HG02943 (cell line): ENCODE results near the gene SLC6A6.

Source experiments
- ATAC-seq: cut with Tn5 transposase; IDR thresholded peaks from one replicate; pipeline ENCODE4 v1.9.1; 2021; ENCODE audit warnings: mild to moderate bottlenecking, low read depth, moderate library complexity; ENCODE audit not compliant: unreplicated experiment

Gene SLC6A6

DNA sequence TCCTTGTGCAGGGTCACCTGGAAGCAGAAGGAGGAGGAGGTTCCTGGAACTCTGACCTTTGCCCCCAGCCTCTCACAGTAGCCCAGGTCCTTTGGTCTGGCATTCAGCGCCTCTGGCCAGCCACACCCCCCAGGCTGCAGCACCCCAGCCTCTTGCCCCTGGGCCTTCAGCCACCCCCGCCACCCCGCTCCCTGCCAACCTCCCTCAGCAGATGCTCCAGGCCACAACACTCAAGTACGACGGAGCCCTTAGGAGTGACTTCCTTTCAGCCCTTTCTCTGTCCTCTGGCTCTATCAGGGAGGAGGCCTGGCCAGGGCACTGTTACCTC, 92.5 kb downstream of the SLC6A6 start:
- no peak for ATAC-seq

DNA sequence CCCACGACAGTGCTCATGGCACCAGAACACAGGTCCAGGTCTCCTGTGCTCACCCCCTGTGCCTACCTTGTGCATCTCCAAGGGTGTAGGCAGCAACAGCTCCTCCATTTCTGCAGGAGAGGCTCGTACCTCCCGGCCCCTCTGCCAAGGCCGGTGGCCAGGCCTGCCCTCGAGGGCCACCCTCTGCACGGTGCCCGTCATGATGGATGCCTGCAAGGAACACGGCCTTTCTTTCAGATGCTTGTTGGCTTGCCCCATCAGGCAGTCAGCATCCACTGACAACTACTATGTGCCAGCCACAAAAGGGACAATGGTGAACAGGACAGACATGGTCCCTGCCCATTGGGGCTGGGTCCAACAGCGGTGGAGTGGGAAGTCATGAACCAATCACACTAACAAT, 93.9 kb downstream of the SLC6A6 start:
- ATAC-seq: no peak

DNA sequence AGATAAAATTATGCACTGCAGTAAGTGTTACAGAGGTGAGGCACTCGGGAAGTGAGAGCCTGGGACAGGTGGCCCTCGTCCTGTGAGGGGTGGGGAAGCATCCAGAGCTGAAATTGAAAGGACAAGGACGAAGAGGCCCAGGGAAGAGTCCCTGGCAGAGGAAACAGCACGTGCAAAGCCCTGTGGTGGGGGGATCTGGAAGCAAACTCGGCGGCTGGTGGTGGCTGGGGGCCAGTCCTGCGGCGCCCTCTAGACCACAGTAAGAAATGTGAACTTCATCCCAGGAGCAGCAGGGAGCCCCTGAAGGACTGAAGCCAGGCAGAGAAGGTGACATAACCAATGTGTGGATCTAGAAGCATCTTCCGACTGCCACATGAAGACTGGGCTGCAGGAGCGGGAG, 94.9 kb downstream of the SLC6A6 start:
- no peak for ATAC-seq

DNA sequence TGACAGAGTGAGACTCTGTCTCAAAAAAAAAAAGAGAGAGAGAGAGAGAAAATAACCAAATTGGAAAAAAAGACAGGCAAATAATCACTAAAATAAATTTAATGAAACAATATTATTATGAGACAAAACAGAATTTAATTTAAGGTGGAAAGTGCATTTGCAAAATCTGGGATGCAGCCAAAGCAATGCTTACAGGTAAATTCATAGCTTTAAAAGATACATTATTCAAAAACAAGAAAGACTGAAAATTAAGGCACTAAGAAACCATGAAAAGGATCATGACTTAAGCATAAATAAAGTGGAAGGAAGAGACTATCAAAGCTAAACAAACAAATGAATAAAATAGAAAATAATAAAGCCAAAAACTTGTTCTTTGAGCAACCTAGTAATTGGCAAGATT, 100.1 kb downstream of the SLC6A6 start:
- no peak for ATAC-seq

DNA sequence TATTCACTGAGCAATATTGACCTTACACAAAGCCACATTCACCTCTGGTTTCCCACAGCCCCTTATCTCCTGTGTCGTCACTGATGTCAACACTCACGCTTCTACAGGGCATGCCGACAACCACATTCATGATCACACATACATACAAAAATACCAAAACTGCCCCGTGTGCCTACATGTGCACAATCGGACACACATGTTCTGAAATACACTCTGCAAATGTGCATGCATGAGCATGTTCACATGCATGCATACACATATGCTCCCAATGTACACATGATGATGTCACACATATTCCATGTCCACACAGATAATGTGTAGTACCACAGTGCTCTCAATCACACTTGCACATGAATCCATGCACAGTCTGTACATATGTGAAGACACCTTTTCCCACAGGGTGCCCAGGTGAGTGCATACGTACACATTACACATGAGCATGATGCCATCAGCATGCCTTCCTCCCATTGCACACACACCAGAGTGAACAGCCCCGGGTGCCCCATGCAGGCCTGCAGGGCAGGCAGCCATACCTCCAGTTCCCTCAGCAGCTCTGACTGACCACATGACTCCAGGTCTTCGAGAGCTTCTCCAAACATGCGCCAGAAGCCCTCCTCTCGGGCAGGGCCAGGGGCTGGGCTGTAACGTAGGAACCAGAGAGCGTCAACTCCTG, 100.8 kb downstream of the SLC6A6 start:
- ATAC-seq: no peak

DNA sequence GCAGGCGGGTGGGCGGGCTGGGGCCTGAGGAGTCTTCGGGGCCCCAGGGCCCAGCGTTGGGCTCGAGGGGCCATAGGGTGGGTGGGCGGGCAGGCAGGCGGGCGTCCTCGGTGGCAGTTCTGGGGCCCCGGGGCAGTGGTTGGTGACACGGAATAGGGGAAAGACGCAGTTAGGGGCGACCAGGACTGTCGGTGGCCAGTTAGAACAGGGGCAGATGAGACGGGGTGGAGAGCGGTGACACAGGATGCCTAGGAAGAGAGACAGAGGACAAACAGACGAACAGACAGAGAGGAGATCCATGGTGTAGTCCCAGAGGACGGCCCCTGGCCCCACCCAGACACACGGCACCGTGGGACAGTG, 101.3 kb downstream of the SLC6A6 start:
- ATAC-seq: no peak

DNA sequence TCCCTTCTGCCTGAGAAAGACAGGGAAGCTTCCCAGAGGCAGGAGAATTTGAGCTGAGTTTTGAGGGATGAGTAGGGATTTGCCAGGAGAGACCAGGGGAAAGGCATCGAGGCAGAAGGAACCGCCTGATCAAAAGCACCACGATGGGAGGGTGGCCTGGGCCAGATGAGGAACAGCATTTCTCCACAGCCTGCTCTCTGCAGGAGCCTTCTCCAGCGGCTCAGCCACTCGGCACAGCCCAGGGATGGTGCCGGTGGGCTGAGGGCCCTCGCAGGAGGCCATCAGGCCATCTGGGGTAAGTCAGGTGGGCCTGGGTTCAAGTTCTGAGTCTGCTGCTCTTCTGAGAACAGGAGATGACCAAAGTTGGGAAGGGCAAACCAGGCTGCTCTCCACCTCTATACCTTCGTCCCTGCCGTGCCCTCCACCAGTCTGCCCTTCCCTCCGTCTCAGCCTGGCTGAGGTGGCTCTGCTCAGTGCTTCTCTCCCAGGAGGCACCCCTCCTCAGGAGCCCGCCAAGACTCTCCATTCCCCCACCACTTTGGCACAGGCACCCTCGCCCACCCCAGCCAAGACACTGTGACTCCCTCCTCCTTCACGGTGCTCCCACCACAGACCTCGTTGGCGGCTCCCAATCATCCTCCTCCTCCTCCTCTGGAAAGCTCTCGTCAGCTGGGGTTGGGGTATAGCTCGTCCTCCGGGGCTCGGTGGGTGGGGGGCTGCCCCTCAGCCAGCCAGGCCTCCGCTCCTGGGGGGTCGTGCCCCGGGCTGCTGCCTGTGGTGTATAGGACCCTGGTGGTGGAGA, 102.8 kb downstream of the SLC6A6 start:
- no peak for ATAC-seq

DNA sequence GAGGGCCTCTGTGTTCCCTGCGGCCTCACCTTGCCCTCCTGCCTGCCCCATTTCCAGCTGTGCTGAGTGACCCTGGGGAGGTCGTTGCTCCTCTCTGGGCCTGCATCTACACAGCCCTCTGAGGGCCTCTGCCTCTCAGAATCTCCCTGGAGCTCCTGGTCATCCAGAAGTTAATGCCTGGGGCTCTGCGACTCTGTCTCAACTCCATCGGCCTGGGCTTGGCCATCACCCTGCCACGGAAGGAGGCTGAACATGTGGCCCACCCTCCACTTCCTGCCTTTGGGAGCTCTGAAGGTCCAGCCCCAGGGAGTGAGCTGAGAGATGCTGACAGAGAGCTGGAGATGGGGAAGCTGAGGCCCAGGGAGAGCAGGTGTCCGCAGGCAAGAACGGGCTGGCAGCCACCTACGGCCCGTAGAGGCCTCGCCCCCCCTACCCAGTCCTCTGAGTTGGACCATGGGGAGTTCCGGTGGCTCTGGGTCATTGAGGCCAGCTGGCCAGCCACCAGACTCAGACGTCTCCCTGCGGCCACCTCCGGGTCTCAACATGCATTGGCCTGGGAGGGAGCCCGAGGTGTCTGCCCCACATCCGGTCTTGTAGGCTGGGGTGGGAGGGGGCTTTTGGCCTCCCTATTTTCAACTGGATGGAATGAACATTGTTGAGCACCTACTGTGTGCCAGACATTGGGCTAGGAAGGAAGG, 103.5 kb downstream of the SLC6A6 start:
- ATAC-seq: no peak

DNA sequence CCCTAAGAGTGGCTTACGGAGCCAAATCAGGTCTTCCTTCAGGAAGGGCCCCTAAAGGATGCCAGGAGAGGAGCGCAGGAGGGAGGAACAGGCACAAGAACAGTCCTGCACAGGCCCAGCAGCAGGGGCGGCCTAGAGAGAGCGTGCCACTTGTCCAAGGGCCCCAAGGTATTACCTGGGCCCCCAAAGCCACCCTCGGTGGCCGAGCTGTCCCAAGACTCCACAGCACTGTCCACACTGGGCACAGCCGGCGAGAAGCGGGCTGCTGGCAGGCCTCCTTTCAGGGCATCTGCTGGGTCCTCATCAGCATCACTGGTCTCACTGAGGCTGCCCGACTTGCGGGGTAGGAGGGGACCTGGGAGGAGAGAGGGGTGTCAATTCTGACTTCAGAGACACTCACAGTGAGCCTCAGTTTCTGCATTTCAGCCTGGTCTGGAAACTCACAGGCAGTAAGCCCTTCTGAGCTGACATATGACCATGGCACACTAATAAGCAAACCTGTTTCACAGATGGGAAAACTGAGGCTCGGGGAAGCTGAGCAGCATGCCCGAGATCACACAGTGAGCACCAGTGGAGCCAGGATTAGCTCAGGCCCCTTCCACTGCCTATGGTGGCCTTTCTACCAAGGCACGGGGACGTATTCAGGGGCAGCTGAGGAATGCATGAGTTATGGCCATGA, 104.4 kb downstream of the SLC6A6 start:
- ATAC-seq: no peak

DNA sequence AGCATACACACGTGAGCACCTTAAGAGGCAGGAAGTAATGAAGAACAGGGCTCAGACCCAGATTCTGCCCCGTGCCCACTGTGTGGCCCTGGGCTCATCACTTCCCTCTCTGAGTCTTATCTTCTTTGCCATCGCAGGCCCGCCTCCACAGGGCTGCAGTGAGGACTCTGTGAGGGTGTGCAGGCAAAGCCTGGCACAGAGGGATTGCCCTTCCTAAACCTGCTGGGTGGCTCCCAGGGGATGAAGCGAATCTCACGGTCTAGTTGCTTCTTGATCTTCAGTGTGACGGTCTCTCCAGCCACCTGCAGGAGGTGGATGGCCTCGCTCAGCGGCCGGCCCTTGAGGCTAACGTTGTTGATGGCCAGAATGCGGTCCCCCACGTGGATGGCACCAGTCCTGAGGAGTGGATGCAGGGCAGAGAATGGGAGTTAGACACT, 104.9 kb downstream of the SLC6A6 start:
- ATAC-seq: no peak

DNA sequence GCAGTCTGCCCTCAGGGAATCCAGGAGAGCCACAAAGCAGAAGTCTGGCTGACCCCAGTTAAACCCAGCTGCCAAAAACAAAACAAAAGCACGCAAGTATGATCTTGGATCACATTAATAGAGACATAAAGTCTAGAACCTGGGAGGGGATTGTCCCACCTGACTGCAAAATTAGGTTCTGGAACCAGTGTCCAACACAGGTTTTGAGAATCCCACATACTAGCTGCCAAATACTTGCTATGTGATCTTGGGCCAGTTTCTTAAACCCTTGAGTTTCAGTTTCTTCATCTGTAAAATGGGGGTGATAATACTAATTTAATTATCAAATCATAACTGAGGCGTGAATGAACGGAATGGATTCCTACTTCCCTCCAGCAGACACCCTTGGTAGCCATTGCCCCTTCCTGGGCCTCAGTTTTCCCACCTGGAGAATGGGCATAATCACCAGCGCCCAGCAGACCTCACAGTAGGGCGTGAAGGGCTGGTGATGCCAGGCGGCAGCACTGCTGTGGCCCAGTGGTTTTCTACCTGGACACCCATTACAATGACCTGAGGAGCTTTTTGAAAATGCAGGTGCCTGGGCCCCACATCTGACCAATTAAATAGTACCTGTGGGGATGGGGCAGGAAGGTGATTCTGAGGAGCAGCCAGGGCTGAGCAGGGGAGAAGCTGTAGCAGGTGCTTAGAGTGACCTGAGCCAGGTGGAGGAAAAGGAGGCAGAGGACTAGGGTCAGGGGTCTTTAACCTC, 105.5 kb downstream of the SLC6A6 start:
- ATAC-seq: no peak

DNA sequence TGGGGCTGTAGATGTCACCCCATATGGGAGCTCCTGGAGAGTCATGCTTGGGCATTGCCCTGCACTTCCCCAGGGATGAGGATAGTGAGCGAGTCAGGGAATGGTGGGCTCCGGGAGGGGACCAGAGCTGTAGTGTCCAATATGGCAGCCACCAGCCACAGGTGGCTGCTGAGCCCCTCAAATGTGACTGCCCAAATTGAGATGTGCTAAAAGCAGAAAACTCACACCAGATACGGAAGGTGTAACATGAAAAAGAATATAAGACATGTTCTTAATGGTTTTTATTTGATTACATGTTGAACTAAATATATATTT, 106.1 kb downstream of the SLC6A6 start:
- ATAC-seq: no peak

DNA sequence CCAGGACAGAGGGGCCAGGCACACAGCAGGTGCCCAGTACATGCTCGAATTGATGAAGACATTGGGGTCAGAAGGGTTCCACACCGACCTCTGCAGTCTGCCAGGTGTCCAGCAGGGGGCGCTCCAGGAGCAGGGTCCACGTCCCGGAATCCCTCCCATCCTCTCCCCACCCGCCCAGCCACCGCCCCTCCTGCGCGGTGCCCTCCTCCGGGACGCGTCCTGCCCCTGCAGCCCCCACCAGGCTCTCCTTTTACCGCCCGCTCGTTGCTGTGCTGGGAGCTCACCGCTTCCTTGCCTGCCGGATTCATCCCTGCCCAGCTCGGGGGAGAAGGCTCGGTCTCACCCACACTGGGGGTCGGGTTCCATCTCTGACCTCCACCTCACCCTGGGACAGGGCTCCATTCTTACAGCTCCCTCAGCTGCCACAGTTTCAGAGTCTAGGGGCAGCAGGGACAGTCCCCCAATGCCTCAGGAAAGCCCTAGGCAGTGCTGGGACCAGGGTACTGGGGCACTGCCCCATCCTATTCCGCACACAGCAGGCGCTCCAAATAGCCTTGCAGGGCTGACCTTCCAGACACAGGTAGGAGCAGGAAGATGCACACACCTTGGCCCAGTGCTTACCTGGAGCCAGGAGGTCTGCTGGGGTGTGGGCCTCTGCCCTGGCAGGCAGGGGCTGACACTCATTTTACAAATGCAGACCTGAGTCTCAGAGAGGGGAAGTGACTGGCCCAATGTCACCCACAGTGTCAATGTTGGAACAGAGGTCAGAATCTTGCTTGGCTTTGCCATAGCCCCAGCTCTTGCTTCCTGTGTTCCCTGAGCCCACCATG, 106.8 kb downstream of the SLC6A6 start:
- no peak for ATAC-seq

DNA sequence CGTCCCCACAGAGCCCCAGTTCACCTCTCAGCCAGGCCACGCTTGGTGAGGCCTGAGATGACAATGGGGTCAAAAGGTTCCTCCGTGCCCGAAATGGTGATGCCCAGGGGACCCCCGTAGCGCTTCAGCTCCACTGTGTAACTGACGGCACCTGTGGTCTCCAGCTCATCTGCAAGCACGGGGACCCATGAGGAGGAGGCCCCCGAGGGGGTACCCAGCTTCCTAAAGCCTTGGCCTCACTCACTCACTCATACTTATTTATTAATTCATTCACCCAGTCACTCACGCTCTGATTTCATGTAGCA, 107.3 kb downstream of the SLC6A6 start:
- ATAC-seq: no peak

DNA sequence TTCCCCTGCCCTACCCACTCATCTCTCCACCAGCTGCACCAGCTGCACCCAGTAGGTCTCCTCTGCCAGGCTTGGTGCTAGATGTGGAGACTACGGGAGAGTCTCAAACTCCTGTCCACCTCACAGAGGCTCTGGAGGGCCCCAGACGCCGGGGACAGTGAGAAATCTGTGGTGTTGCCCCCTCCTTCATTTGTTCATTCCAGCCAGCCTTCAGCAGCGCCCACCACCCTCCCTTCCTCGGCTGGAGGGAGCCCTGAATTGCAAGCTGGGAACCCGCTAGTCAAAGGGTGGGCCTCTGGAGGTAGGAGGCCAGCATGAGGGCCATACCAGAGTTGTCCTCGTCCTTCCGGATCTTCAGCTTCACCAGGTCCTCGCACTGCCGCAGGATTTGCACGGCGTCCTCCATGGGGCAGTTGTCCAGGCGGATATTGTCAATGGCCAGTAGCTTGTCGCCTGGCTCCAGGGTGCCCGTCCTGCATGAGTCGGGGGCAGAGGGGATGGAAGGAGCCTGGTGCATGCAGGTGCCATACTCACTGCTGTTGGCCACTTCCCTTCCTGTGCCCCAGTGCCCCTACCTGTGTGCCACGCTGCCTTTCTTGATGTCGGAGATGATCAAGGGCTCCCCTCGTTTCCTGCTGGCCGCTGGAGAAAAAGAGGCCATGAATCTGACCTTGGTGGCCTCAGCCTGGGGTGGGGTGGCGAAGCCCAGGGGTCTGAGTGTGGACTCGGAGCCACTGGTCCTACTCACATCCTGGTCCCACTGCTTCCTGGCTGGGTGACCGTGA, 108.6 kb downstream of the SLC6A6 start:
- no peak for ATAC-seq

DNA sequence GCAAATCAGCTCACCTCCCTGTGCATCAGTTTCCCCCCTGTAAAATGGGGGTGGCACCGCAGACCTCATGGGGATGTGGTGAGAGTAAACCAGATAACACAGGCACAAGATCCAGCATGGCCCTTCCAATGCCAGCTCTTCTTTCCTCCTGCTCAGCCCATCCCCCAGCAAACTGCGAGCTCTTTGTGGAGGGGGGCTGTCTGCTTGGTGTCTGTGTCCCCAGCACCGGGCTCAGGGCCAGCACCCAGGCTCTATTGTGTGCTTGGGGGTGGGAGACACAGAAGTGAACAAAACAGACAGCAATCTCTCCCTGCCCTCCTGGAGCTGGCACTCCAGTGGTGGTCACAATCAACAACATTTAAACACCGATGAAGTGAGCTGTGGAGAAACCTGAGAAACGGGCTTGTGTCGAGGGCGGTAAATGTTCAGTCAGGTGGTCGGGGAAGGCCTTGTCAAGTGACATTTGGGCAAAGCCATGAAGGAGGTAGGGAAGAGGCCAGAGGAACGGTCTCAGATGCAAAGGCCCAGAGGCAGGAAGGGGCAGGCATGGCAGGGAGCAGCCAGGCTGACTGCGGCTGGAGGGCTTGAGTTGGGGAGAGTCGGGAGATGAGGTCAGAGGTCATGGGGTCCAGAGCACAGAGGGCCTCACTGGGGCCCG, 109.3 kb downstream of the SLC6A6 start:
- no peak for ATAC-seq

DNA sequence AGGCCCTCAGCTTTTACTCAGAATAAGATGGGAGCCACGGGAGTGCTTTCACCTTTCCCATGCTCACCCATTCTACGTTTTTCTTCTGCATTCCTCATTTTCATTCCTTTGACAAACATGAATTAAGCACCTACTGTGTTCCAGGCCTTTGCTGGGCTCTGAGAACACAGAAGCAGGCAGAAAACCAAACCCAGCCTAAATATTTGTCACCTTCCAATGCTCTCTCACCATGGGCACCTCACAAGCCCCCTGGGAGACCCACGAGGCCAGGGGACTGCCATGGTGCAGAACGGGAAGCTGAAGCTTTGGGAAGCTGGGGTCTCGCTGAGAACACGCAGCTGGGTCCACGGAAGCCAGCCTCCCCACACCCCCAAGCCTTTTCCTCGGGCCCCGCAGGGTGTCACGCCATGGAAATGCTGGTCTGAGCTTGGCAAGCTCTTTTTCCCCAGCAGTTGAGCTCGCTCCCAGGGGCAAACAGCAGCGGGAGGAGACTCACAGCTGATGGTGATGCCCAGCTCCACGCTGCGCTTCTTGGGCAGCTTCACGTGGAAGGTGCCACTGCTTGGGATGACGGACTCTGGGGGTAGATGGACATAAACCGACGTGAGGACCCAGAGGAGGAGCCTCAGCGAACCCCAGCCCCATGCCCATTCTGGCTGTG, 110.0 kb downstream of the SLC6A6 start:
- ATAC-seq: no peak

DNA sequence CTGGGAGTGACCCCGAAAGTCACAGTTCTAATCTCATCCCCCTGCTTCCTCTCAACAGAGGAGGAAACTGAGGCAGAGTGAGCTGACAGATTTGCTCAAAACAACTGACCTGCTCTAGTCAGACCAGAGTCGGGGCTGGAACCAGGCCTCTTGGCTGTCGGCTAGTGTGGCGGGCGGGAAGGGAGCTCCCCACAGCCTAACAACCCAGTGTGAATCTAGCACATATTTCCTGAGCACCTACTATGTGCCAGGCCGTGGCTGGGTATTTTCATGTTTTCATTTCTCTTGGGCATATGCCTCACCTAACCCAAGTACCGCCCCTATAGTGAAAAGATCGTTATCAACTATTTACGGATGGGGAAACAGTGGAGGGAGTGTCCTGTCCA, 110.5 kb downstream of the SLC6A6 start:
- no peak for ATAC-seq
